Effector CD8-positive, alpha-beta T cell (primary cell): Measurements from ENCODE around the gene DGUOK.

Experiments used
- DNase-seq: peaks from one replicate; lab custom pipeline; 2025; lab: John Stamatoyannopoulos, UW

Gene DGUOK

GRCh38 chr2:73998451-73998850 lies 71.8 kb downstream of the DGUOK start:
- DNase-seq: no peak

- DNase-seq: no peak
These were observed 72.3 kb downstream of the DGUOK start for GRCh38 chr2:73998933-73999332.

GRCh38 chr2:73999881-74000597 lies 73.4 kb downstream of the DGUOK start:
- no peak for DNase-seq

- DNase-seq: no peak
These were observed 74.0 kb downstream of the DGUOK start for GRCh38 chr2:74000666-74001065.

GRCh38 chr2:74001121-74001520 lies 74.4 kb downstream of the DGUOK start:
- DNase-seq: no peak

DNA sequence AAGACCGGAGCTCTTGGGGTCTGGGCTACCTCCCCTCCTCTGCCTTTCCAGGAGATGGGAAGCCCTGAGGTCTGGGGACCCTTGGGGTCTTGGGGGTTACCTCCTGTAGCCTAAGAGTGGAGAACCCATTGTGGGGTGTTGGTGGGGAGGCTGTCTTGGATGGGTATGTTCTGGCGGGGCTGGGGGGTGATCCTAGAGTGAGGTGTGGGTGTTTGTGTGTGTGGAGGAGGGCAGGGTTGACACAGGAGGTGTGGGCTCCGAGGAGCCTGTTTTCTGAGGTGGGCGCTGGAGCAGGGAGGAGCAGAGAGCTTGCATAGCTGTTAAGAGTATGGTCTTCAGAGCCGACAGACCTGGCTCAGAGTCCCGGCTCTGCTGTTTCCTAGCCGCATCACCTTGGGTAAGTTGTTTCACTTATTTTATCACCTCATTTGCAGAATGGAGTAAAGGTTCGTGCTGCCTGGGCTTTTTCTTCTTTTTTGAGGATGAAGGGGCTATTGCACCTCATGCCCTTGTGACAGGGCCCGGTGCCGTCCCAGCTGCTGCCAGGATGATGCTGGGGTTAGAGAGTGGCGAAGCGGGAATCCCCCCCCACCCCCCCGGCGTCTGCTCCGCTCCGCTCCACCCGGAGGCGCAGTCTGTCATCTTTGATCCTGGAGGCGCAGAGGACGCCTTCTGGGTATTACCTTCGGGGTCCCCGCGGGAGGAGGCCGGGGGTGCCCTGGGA lies 75.3 kb downstream of the DGUOK start:
- DNase-seq: no peak

- DNase-seq: peak; percentile 66
These were observed 76.1 kb downstream of the DGUOK start for GRCh38 chr2:74002505-74003421.

DNA sequence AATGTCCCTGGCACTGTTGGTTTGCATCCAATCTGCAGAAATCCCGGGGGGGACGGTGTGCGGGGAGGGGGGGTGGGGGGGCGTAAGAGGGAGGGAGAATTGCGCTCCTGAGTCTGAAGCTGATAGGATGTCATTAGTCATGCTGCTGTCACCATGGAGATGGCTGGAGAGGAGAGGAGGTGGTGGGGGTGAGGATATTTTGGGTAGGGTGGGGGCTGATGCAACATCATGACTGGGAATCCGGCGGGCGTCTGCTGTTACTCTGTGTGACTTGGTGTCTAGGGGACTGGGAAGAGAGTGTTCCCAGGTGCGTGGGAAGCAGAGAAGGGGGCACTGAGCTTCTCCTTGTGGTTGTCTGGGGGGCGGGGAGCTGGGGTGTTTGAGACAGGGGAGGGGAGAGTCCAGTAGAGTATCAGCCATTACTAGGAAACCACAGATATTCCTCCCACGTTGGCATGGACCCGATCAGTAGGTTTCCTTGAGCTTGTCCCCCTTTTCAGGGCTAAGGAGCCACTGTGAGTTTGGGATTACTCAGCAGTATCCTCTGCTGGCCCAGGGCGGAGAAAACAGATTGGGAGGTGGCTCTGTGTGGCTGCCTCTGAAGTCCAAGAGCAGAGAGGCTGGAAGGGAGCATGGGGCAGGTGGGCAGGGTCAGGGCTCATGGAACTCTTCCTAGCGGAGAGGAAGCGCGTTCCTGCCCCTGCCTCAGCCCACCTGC lies 77.0 kb downstream of the DGUOK start:
- DNase-seq: no peak

- no peak for DNase-seq
These were observed 77.8 kb downstream of the DGUOK start for GRCh38 chr2:74004212-74005182.

- DNase-seq: no peak
These were observed 79.1 kb downstream of the DGUOK start for GRCh38 chr2:74005786-74006185.

GRCh38 chr2:74006459-74006858 lies 79.8 kb downstream of the DGUOK start:
- DNase-seq: no peak

DNA sequence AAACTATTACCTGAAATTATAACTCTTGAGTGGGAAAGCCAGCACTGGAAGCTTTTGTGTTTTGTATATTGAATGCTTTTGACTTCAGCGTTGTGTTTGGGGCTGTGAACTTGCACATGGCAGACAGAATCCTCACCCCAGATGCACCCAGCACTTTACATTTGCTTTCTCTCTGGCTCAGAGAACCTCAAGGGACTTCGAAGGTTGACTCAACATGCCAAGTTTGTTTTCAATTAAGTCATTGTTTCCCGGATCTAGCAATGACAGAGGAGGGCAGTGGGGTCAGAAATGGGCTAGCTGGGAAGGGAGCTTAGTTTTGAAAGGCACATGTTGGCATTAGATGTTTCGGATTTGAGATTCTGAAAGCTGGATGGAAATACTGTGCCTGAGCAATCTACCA lies 80.4 kb downstream of the DGUOK start:
- no peak for DNase-seq

DNA sequence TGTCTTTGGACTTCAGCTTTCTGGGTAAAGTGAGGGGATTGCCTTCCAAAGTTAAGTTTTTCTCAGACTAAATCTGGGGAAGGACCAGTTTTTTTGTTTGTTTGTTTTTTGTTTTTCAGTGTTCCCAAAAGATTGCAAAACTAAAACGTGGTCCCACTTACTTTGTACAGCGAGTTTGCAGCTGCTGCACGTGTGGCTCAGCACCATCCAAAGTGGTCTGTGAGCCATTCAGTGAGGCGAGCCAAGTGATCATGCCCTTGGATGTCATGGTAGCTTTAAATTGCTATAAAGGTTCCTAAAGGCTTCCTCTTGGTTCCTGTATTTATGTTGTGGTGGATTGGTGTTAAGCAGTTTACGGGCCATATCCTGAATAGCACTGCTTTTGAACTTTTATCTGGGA lies 81.0 kb downstream of the DGUOK start:
- DNase-seq: no peak
